ENCODE measurements around the gene TMEM198. TPM values are rescaled to one million over a fixed set of nuclear protein-coding genes. Genes with fewer than 3 reads are reported as not detected.

TMEM198 gene
- polyA plus RNA-seq, 1 donor (not counting 4 experiments of a cell fraction or from before 2014, with no cell fraction given) = 0.81 TPM

DNA sequence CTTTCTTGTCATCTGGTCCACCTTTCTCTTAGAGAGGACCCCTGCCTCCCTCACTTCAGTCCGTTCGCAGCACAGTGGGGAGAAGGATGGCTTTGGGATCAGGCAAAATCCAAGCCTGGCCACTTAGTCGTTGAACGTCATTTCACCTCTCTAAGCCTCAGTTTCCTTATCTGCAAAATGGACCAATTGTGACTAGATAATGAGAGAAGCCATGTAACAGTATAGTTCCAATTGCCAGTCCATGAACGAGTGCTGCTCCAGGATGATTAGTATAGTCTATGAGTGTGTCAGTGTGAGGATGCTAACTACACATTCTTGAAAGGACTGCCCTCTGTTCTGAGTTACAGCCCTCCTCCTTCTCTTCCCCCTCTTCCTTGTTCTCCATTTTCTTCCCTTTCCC, 29.3 kb downstream of the TMEM198 start:
- no peaks in the 10 kb centered on the region for H4K20me1 ChIP-seq (ENCODE audit: control insufficient read depth, extremely low read depth, insufficient read depth, low read length)
- TF ChIP-seq, protein P1, sequence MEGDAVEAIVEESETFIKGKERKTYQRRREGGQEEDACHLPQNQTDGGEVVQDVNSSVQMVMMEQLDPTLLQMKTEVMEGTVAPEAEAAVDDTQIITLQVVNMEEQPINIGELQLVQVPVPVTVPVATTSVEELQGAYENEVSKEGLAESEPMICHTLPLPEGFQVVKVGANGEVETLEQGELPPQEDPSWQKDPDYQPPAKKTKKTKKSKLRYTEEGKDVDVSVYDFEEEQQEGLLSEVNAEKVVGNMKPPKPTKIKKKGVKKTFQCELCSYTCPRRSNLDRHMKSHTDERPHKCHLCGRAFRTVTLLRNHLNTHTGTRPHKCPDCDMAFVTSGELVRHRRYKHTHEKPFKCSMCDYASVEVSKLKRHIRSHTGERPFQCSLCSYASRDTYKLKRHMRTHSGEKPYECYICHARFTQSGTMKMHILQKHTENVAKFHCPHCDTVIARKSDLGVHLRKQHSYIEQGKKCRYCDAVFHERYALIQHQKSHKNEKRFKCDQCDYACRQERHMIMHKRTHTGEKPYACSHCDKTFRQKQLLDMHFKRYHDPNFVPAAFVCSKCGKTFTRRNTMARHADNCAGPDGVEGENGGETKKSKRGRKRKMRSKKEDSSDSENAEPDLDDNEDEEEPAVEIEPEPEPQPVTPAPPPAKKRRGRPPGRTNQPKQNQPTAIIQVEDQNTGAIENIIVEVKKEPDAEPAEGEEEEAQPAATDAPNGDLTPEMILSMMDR (optimal IDR thresholded peaks at IDR 0.05 in 1 of 3, IDR thresholded peaks at IDR 0.05 in 1 of 3, conservative IDR thresholded peaks at IDR 0.05 in 1 of 3; ENCODE audit: extremely low read depth in 1 of 3, insufficient read depth in 2 of 3, low read length in 3 of 3) = no peak
- no peak for TF ChIP-seq EZH2 (IDR thresholded peaks at IDR 0.05; ENCODE audit: low read length)
- H3K9me1 ChIP-seq (ENCODE audit: control insufficient read depth, extremely low read depth, insufficient read depth, low read length) = no peaks in the 10 kb centered on the region
- no peaks in the 10 kb centered on the region for H3K9me3 ChIP-seq (ENCODE audit: control insufficient read depth, low read depth, low read length)
- H3K36me3 ChIP-seq (ENCODE audit: control insufficient read depth in 2 of 2, extremely low read depth in 1 of 2, insufficient read depth in 2 of 2, low read length in 2 of 2) = no peaks in the 10 kb centered on the region
- H3K9ac ChIP-seq (ENCODE audit: control insufficient read depth, extremely low read depth, insufficient read depth, low read length) = no peak overlapping the region
- H3K4me3 ChIP-seq (ENCODE audit: control insufficient read depth in 2 of 3, extremely low read depth in 1 of 3, insufficient read depth in 2 of 3, low read depth in 1 of 3, low read length in 3 of 3) = no peak overlapping the region
- H3K79me2 ChIP-seq (ENCODE audit: control insufficient read depth, insufficient read depth, low read length) = no peaks in the 10 kb centered on the region
- H3K4me1 ChIP-seq (ENCODE audit: control insufficient read depth, extremely low read depth, insufficient read depth, low read length) = peaks cover 8% of the 10 kb centered on the region
- no peak overlapping the region for H3K4me2 ChIP-seq (ENCODE audit: control insufficient read depth, extremely low read depth, insufficient read depth, low read depth, low read length)
- DNase-seq (ENCODE audit: low read depth, low spot score) = no peak
- peak; percentile 13 for FAIRE-seq
- peaks cover 6% of the 10 kb centered on the region for H3K27me3 ChIP-seq (ENCODE audit: control insufficient read depth, extremely low read depth, insufficient read depth, low read length)
- dilution Hi-C loops (cut with MboI; ENCODE audit: extremely low pct_ligation_motif_present, low sequenced_read_pairs) = no loop called here
- no peak overlapping the region for H3K27ac ChIP-seq (ENCODE audit: control insufficient read depth, insufficient read depth, low read length)
- H2AFZ ChIP-seq (ENCODE audit: control insufficient read depth, low read length) = no peak overlapping the region

GRCh38 chr2:219574484-219575311, 30.9 kb downstream of the TMEM198 start:
- peaks cover 8% of the 10 kb centered on the region for H3K4me1 ChIP-seq (ENCODE audit: control insufficient read depth, extremely low read depth, insufficient read depth, low read length)
- no peak overlapping the region for H3K27ac ChIP-seq (ENCODE audit: control insufficient read depth, insufficient read depth, low read length)
- no peak overlapping the region for H3K4me3 ChIP-seq (ENCODE audit: control insufficient read depth in 2 of 3, extremely low read depth in 1 of 3, insufficient read depth in 2 of 3, low read depth in 1 of 3, low read length in 3 of 3)
- H3K9ac ChIP-seq (ENCODE audit: control insufficient read depth, extremely low read depth, insufficient read depth, low read length) = no peak overlapping the region
- H3K9me3 ChIP-seq (ENCODE audit: control insufficient read depth, low read depth, low read length) = no peaks in the 10 kb centered on the region
- no peak for DNase-seq (ENCODE audit: low read depth, low spot score)
- H3K79me2 ChIP-seq (ENCODE audit: control insufficient read depth, insufficient read depth, low read length) = no peaks in the 10 kb centered on the region
- peaks cover 6% of the 10 kb centered on the region for H3K27me3 ChIP-seq (ENCODE audit: control insufficient read depth, extremely low read depth, insufficient read depth, low read length)
- H4K20me1 ChIP-seq (ENCODE audit: control insufficient read depth, extremely low read depth, insufficient read depth, low read length) = no peaks in the 10 kb centered on the region
- H3K9me1 ChIP-seq (ENCODE audit: control insufficient read depth, extremely low read depth, insufficient read depth, low read length) = no peaks in the 10 kb centered on the region
- no peaks in the 10 kb centered on the region for H3K36me3 ChIP-seq (ENCODE audit: control insufficient read depth in 2 of 2, extremely low read depth in 1 of 2, insufficient read depth in 2 of 2, low read length in 2 of 2)
- dilution Hi-C loops (cut with MboI; ENCODE audit: extremely low pct_ligation_motif_present, low sequenced_read_pairs) = no loop called here
- H3K4me2 ChIP-seq (ENCODE audit: control insufficient read depth, extremely low read depth, insufficient read depth, low read depth, low read length) = no peak overlapping the region
- TF ChIP-seq, protein P1 (optimal IDR thresholded peaks at IDR 0.05 in 1 of 3, IDR thresholded peaks at IDR 0.05 in 1 of 3, conservative IDR thresholded peaks at IDR 0.05 in 1 of 3; ENCODE audit: extremely low read depth in 1 of 3, insufficient read depth in 2 of 3, low read length in 3 of 3) = no peak
- TF ChIP-seq EZH2 (IDR thresholded peaks at IDR 0.05; ENCODE audit: low read length) = no peak
- no peak for FAIRE-seq
- H2AFZ ChIP-seq (ENCODE audit: control insufficient read depth, low read length) = no peak overlapping the region

All from keratinocyte (primary cell).